HG02885 (cell line): Measurements from ENCODE around the gene PRDM11.

Experiments
- ATAC-seq: cut with Tn5 transposase; IDR thresholded peaks from one replicate; pipeline ENCODE4 v1.9.1; 2021; ENCODE audit warnings: mild to moderate bottlenecking; ENCODE audit not compliant: unreplicated experiment, poor library complexity

The PRDM11 gene

DNA sequence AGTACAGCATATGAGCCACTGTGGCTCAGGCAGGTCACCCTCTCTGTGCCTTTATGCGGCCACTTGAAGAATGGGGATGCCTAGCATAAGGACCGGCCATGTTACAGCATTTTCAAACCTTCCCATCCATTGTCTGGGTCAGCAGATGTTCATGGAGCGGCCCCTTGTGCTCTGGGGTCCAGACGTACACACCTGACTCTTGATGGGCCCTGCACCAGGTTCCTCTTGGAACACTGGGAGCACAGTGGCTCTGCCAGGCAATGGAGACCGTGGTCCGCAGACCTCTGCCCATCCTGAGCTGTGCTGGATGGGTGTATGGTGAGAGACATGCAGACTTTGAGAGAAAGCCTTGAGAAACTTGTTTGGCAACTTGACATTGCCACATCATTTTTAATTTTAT lies 9.8 kb downstream of the PRDM11 start:
- ATAC-seq = no peak

DNA sequence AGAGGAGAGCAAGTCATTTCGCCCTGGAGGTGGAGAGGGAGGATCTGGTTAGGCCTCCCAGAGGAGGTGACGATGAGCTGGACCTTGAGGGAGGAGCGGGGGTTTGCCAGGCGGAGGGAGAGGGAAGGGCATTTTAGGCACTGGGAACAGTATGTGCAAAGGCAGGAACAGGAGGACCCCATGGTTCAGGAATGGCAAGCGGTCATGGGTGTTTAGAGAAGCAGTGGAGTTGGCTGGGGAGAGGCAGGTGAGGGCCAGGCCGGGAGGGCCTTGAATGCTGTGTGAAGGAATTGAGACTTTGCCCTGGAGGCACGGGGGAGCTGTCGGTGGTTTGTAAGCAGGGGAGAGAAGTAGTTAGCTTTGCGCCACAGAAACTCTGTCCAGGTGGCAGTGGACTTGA lies 10.3 kb downstream of the PRDM11 start:
- no peak for ATAC-seq

- no peak for ATAC-seq
These were observed 11.1 kb downstream of the PRDM11 start for GRCh38 chr11:45157247-45158209.

GRCh38 chr11:45158210-45158731 lies 11.8 kb downstream of the PRDM11 start:
- no peak for ATAC-seq

GRCh38 chr11:45158891-45159605 lies 12.6 kb downstream of the PRDM11 start:
- no peak for ATAC-seq

DNA sequence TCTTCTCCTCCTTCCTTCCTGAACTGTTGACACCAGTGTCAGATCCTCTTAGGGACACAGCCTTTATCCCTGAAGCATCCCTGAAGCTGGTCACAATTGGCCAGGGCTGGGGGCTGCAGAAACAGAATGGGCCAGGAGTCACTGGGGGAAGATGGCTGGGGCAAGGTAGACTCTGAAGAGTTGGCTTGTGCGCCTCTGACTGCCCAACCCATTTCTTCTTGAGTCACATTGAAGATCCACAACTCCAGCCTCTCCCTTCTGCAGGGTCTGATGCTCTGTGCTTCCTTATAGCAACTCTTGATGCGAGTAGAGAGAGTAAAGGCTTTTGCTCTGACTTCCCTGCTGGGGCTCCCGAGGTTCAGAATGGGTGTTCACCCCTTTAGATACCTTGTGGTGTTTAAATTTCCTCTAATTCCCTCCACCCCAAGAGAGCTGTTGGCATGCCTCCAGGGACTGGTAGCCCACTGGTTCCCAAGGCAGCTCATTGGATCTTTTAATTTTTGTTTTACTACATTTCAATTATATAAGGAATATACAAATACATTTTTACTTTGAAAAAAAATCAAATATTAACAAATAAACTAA lies 13.4 kb downstream of the PRDM11 start:
- ATAC-seq = no peak

GRCh38 chr11:45161252-45162063 lies 15.0 kb downstream of the PRDM11 start:
- no peak for ATAC-seq

GRCh38 chr11:45162064-45162375 lies 15.6 kb downstream of the PRDM11 start:
- no peak for ATAC-seq

GRCh38 chr11:45162916-45163879 lies 16.8 kb downstream of the PRDM11 start:
- no peak for ATAC-seq

GRCh38 chr11:45163956-45164575 lies 17.6 kb downstream of the PRDM11 start:
- no peak for ATAC-seq

GRCh38 chr11:45165386-45165785 lies 18.9 kb downstream of the PRDM11 start:
- no peak for ATAC-seq

GRCh38 chr11:45165806-45166603 lies 19.6 kb downstream of the PRDM11 start:
- ATAC-seq = no peak

- ATAC-seq = no peak
These were observed 20.1 kb downstream of the PRDM11 start for GRCh38 chr11:45166604-45166897.

DNA sequence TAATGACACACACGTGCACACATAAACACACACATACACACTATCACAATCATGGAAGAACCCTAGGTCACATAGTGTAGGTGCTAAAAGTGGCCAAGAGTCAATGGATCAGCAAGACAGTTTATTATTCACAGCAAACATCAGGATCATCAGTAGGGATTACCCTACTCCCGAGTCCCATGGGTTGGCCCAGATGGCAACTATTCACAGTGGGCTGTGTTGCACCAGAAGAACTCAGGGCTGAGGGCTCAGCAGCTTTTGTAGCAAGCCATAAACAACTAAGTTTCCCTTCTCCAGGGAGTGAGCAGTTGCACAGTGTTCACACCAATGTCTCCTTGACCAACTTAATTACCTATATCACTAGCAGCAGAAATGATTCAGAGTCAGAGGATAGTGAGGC lies 20.8 kb downstream of the PRDM11 start:
- no peak for ATAC-seq

- no peak for ATAC-seq
These were observed 22.1 kb downstream of the PRDM11 start for GRCh38 chr11:45168366-45169130.

GRCh38 chr11:45169310-45170072 lies 23.1 kb downstream of the PRDM11 start:
- ATAC-seq = no peak

GRCh38 chr11:45170484-45170883 lies 24.0 kb downstream of the PRDM11 start:
- no peak for ATAC-seq
